Measurements from ENCODE around the gene YAP1. TPM values are rescaled to one million over a fixed set of nuclear protein-coding genes. Genes with fewer than 3 reads are reported as not detected.
A peak's percentile ranks its signal among the peaks of the same experiment; 100 is the strongest.

The YAP1 gene
- total and polyA plus RNA-seq, 8 donors = 22.0 to 400 (median 64.4) TPM

DNA sequence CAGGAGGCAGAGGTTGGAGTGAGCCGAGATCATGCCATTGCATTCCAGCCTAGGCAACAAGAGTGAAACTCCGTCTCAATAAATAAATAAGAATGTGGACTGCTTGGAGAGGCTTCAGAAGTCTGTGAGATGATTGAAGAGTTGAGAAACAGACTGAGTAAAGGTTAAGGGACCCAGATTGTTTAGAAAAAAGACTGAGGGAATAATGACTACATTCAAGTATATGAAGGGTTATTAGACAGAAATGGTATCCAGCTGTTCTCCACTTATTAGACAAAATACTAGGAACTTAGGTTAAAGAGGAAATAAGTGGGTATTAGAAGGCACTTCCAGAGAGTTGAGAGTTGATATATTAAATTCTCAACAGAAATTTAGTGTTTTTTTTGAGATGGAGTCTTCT, 10.5 kb upstream of the YAP1 start:
- Histone ChIP-seq H3K9me3 (no peaks in the 10 kb centered on the region), H3K27me3 (no peaks in the 10 kb centered on the region), H3K4me1 (no peaks in the 10 kb centered on the region), H3K4me3 (no peak overlapping the region), H3K36me3 (no peaks in the 10 kb centered on the region), H3K27ac (no peak overlapping the region)
- no peak for DNase-seq
- TF ChIP-seq EP300 (IDR thresholded peaks at IDR 0.05) (no peak), POLR2A (IDR thresholded peaks at IDR 0.05) (no peak), POLR2AphosphoS5 (IDR thresholded peaks at IDR 0.05) (no peak)
- TF ChIP-seq, protein P1, sequence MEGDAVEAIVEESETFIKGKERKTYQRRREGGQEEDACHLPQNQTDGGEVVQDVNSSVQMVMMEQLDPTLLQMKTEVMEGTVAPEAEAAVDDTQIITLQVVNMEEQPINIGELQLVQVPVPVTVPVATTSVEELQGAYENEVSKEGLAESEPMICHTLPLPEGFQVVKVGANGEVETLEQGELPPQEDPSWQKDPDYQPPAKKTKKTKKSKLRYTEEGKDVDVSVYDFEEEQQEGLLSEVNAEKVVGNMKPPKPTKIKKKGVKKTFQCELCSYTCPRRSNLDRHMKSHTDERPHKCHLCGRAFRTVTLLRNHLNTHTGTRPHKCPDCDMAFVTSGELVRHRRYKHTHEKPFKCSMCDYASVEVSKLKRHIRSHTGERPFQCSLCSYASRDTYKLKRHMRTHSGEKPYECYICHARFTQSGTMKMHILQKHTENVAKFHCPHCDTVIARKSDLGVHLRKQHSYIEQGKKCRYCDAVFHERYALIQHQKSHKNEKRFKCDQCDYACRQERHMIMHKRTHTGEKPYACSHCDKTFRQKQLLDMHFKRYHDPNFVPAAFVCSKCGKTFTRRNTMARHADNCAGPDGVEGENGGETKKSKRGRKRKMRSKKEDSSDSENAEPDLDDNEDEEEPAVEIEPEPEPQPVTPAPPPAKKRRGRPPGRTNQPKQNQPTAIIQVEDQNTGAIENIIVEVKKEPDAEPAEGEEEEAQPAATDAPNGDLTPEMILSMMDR (IDR thresholded peaks at IDR 0.05) = no peak
- intact Hi-C loops (cut with DNase I; ENCODE audit: low total_unique reads) = no loop called here
- WGBS, 5 donors = 88 to 94% (median 91%) methylated on average over 2 of the region's 2 CpGs

DNA sequence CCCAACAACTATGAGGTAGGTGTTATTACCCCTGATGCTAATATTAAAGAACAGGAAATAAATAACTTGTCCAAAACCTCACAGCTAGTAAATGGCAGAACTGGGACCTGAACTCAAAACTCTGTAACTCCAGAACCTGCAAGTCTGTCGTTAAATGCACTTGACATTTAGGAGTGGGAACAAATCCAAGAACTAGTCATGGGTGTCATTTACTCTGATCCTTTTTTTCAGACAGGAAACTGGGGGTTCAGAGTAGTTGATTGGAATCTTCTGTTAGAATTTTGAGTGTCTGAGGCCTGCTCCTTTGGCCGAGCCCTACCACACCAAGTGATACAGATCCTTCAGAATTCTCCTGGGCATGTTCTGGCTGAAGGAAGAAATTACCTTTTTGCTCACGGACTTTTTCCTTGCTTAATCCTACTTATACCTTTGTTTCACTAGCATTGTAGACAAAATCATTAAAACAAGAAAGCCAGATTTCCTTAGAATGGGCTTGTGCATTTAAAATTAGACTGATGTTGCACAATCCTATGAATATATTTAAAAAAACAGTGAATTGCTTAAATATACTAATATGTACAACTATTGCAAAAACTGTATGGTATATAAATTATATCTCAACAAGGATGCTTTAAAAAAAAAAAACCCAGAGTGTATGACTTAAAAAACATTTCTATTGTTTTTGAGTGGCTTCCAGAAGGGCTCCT, 1.4 kb upstream of the YAP1 start:
- TF ChIP-seq POLR2AphosphoS5 (IDR thresholded peaks at IDR 0.05) (no peak), EP300 (IDR thresholded peaks at IDR 0.05) (no peak), POLR2A (IDR thresholded peaks at IDR 0.05) (no peak)
- TF ChIP-seq, protein P1 (IDR thresholded peaks at IDR 0.05) = no peak
- H3K9me3 ChIP-seq = no peaks in the 10 kb centered on the region
- no peak overlapping the region for H3K4me3 ChIP-seq
- H3K4me1 ChIP-seq = peaks cover 8 to 27% (median 26%) of the 10 kb centered on the region in 4 donors
- H3K27me3 ChIP-seq = peaks cover 0 to 21% (median 5%) of the 10 kb centered on the region in 3 donors
- H3K36me3 ChIP-seq = no peaks in the 10 kb centered on the region
- WGBS, 5 donors = 56 to 66% (median 60%) methylated on average over 3 of the region's 3 CpGs
- intact Hi-C loops (cut with DNase I; ENCODE audit: low total_unique reads) = no loop called here
- H3K27ac ChIP-seq = peak overlapping the region in 4 of 5 donors; percentile 95 to 100 (median 98)
- DNase-seq = no peak

DNA sequence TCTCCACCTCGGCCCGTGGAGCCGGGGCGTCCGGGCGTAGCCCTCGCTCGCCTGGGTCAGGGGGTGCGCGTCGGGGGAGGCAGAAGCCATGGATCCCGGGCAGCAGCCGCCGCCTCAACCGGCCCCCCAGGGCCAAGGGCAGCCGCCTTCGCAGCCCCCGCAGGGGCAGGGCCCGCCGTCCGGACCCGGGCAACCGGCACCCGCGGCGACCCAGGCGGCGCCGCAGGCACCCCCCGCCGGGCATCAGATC, 439 bp downstream of the YAP1 start:
- Histone ChIP-seq H3K27me3 (peaks cover 0 to 21% (median 5%) of the 10 kb centered on the region in 3 donors), H3K9me3 (no peaks in the 10 kb centered on the region), H3K36me3 (peaks cover 0 to 11% (median 5%) of the 10 kb centered on the region in 4 donors), H3K4me1 (peaks cover 12 to 45% (median 42%) of the 10 kb centered on the region in 4 donors), H3K27ac (peak overlapping the region; percentile 95 to 100 (median 97)), H3K4me3 (peak overlapping the region; percentile 64 to 98 (median 82))
- intact Hi-C loops (cut with DNase I; ENCODE audit: low total_unique reads) = no loop called here
- 0 to 4% (median 1%) methylated on average over 17 to 31 of the region's 31 CpGs; no CpG with 5 or more reads in 1 of the 5 donors for WGBS, 5 donors
- DNase-seq = no peak
- no peak for TF ChIP-seq POLR2A (IDR thresholded peaks at IDR 0.05)
- no peak for TF ChIP-seq EP300 (IDR thresholded peaks at IDR 0.05)
- TF ChIP-seq POLR2AphosphoS5 (IDR thresholded peaks at IDR 0.05) = no peak
- TF ChIP-seq, protein P1 (IDR thresholded peaks at IDR 0.05) = no peak

DNA sequence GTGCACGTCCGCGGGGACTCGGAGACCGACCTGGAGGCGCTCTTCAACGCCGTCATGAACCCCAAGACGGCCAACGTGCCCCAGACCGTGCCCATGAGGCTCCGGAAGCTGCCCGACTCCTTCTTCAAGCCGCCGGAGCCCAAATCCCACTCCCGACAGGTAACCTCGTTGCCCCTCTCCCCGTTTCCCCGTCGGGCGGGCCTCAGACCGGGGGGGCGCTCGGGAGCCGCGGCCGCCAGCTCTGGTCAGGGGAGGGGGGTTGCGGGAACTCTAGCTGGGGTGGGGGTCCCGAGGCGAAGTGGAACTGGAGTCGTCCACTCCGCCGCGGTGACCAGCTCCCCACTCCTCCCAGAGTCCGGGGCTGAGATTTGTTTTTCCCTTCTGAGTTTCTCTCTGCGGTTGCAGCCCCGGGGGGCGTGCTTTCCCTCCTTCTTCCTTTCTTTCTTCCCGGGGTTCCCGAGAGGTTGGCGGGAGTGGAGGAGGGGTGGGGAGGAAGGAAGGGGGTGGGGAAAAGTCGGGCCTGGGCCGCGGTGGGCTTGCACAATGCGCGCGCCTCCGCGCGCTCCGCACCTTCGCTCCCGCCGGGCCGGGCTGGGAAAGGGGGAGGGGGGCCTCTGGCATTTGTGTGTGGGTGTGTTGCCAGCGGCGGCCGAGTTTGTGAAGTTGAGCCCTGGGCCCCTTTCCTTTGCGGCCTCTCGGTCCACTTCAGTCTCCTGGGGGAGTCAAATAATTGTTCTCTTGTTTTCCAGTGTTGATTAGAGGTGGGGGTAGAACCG, 952 bp downstream of the YAP1 start:
- intact Hi-C loops (cut with DNase I; ENCODE audit: low total_unique reads) = no loop called here

More for the DNA sequence above, 952 bp downstream of the YAP1 start:
- H3K27ac ChIP-seq = peak overlapping the region; percentile 95 to 100 (median 97)
- peak overlapping the region; percentile 64 to 98 (median 82) for H3K4me3 ChIP-seq
- whole genome bisulfite sequencing, 5 donors = 0 to 2% (median 1%) methylated on average over 10 to 61 of the region's 61 CpGs
- peaks cover 0 to 11% (median 5%) of the 10 kb centered on the region in 4 donors for H3K36me3 ChIP-seq
- no peaks in the 10 kb centered on the region for H3K9me3 ChIP-seq
- TF ChIP-seq, protein P1 (IDR thresholded peaks at IDR 0.05) = peak in 1 of 7 experiments; percentile 11
- TF ChIP-seq POLR2A (IDR thresholded peaks at IDR 0.05) = no peak
- TF ChIP-seq EP300 (IDR thresholded peaks at IDR 0.05) = no peak
- peak in 1 of 3 donors; percentile 40 for TF ChIP-seq POLR2AphosphoS5 (IDR thresholded peaks at IDR 0.05)
- peaks cover 0 to 21% (median 5%) of the 10 kb centered on the region in 3 donors for H3K27me3 ChIP-seq
- H3K4me1 ChIP-seq = peaks cover 17 to 50% (median 48%) of the 10 kb centered on the region in 4 donors
- peak; percentile 79 to 95 for DNase-seq
